ENCODE results near the gene SORT1. TPM values are rescaled to one million over a fixed set of nuclear protein-coding genes. Genes with fewer than 3 reads are reported as not detected.

Gene SORT1
- polyA plus RNA-seq, 3 donors: 21.3 to 41.1 (median 35.3) TPM

GRCh38 chr1:109383087-109383779 lies 14.5 kb downstream of the SORT1 start:
- Histone ChIP-seq H3K9me3 (replicated peaks in 1 of 2; ENCODE audit: control insufficient read depth in 1 of 2, insufficient read depth in 1 of 2, low read length in 2 of 2) (no peaks in the 10 kb centered on the region), H3K4me3 (replicated peaks in 1 of 3; ENCODE audit: low read depth in 2 of 3, low read length in 3 of 3) (no peak overlapping the region), H3K36me3 (replicated peaks in 1 of 2; ENCODE audit: control insufficient read depth in 1 of 2, insufficient read depth in 2 of 2, low read length in 2 of 2) (no peaks in the 10 kb centered on the region), H2AFZ (ENCODE audit: insufficient read depth, low read depth, low read length, poor library complexity, severe bottlenecking) (no peak overlapping the region), H3K4me2 (replicated peaks; ENCODE audit: extremely low read depth, low read length, poor library complexity, severe bottlenecking) (no peak overlapping the region), H4K20me1 (ENCODE audit: insufficient read depth, low read length) (peaks cover 90% of the 10 kb centered on the region), H3K9ac (ENCODE audit: insufficient read depth, low read length, poor library complexity, severe bottlenecking) (no peak overlapping the region), H3K79me2 (ENCODE audit: insufficient read depth, low read length) (peaks cover 98% of the 10 kb centered on the region), H3K27me3 (ENCODE audit: control insufficient read depth in 2 of 2, insufficient read depth in 2 of 2, low read length in 2 of 2) (no peaks in the 10 kb centered on the region), H3K4me1 (ENCODE audit: control insufficient read depth in 1 of 2, insufficient read depth in 2 of 2, low read length in 2 of 2) (peaks cover 7 to 17% of the 10 kb centered on the region in 2 donors), H3K27ac (ENCODE audit: low read depth in 1 of 2, low read length in 2 of 2) (no peak overlapping the region)
- no peak for DNase-seq
- H3K4me3 Mint-ChIP-seq: no peak overlapping the region
- H3K27ac Mint-ChIP-seq: no peak overlapping the region
- intact Hi-C loops (cut with micrococcal nuclease): no loop called here
- TF ChIP-seq CTCF (IDR thresholded peaks at IDR 0.05): no peak
- H3K4me1 Mint-ChIP-seq: peaks cover 36% of the 10 kb centered on the region
- WGBS (ENCODE audit: insufficient coverage): 100% methylated on average over 1 of the region's 2 CpGs
- H3K27me3 Mint-ChIP-seq (ENCODE audit: low read depth in 3 of 3): no peaks in the 10 kb centered on the region
- H3K9me3 Mint-ChIP-seq: no peaks in the 10 kb centered on the region
- H3K36me3 Mint-ChIP-seq: peaks cover 9 to 17% of the 10 kb centered on the region in 2 donors

GRCh38 chr1:109381573-109381972 lies 16.1 kb downstream of the SORT1 start:
- H4K20me1 ChIP-seq (ENCODE audit: insufficient read depth, low read length): peaks cover 97% of the 10 kb centered on the region

More at GRCh38 chr1:109381573-109381972, 16.1 kb downstream of the SORT1 start:
- Histone ChIP-seq H3K36me3 (replicated peaks in 1 of 2; ENCODE audit: control insufficient read depth in 1 of 2, insufficient read depth in 2 of 2, low read length in 2 of 2) (no peaks in the 10 kb centered on the region), H2AFZ (ENCODE audit: insufficient read depth, low read depth, low read length, poor library complexity, severe bottlenecking) (no peak overlapping the region), H3K4me3 (replicated peaks in 1 of 3; ENCODE audit: low read depth in 2 of 3, low read length in 3 of 3) (no peak overlapping the region), H3K9ac (ENCODE audit: insufficient read depth, low read length, poor library complexity, severe bottlenecking) (no peak overlapping the region), H3K4me2 (replicated peaks; ENCODE audit: extremely low read depth, low read length, poor library complexity, severe bottlenecking) (no peak overlapping the region), H3K4me1 (ENCODE audit: control insufficient read depth in 1 of 2, insufficient read depth in 2 of 2, low read length in 2 of 2) (peaks cover 3 to 14% of the 10 kb centered on the region in 2 donors), H3K27me3 (ENCODE audit: control insufficient read depth in 2 of 2, insufficient read depth in 2 of 2, low read length in 2 of 2) (no peaks in the 10 kb centered on the region), H3K9me3 (replicated peaks in 1 of 2; ENCODE audit: control insufficient read depth in 1 of 2, insufficient read depth in 1 of 2, low read length in 2 of 2) (no peaks in the 10 kb centered on the region), H3K27ac (ENCODE audit: low read depth in 1 of 2, low read length in 2 of 2) (no peak overlapping the region), H3K79me2 (ENCODE audit: insufficient read depth, low read length) (peaks cover 97% of the 10 kb centered on the region)
- no peak overlapping the region for H3K4me3 Mint-ChIP-seq
- TF ChIP-seq CTCF (IDR thresholded peaks at IDR 0.05): no peak
- no CpG with 5 or more reads among the region's 2 CpGs for WGBS (ENCODE audit: insufficient coverage)
- no peaks in the 10 kb centered on the region for H3K9me3 Mint-ChIP-seq
- no peak for DNase-seq
- H3K27me3 Mint-ChIP-seq (ENCODE audit: low read depth in 3 of 3): no peaks in the 10 kb centered on the region
- peaks cover 8 to 15% of the 10 kb centered on the region in 2 donors for H3K36me3 Mint-ChIP-seq
- H3K4me1 Mint-ChIP-seq: peaks cover 29% of the 10 kb centered on the region
- no peak overlapping the region for H3K27ac Mint-ChIP-seq
- intact Hi-C loops (cut with micrococcal nuclease): no loop called here
